ENCODE data around the gene FOXJ2. TPM values are rescaled to one million over a fixed set of nuclear protein-coding genes. Genes with fewer than 3 reads are reported as not detected.

The FOXJ2 gene
- total RNA-seq, 2 donors from 2014 or later: 15.4 to 27.8 TPM

GRCh38 chr12:8054816-8055215 is 22.3 kb downstream of the FOXJ2 start:
- H3K4me3 ChIP-seq: no peak overlapping the region
- peaks cover 2 to 4% of the 10 kb centered on the region in 2 donors for H3K36me3 ChIP-seq
- intact Hi-C loops (cut with DNase I): no loop called here
- no peaks in the 10 kb centered on the region for H3K4me1 ChIP-seq (replicated peaks)
- TF ChIP-seq POLR2AphosphoS5 (IDR thresholded peaks at IDR 0.05) (no peak), POLR2A (IDR thresholded peaks at IDR 0.05) (no peak)
- TF ChIP-seq, protein P1, sequence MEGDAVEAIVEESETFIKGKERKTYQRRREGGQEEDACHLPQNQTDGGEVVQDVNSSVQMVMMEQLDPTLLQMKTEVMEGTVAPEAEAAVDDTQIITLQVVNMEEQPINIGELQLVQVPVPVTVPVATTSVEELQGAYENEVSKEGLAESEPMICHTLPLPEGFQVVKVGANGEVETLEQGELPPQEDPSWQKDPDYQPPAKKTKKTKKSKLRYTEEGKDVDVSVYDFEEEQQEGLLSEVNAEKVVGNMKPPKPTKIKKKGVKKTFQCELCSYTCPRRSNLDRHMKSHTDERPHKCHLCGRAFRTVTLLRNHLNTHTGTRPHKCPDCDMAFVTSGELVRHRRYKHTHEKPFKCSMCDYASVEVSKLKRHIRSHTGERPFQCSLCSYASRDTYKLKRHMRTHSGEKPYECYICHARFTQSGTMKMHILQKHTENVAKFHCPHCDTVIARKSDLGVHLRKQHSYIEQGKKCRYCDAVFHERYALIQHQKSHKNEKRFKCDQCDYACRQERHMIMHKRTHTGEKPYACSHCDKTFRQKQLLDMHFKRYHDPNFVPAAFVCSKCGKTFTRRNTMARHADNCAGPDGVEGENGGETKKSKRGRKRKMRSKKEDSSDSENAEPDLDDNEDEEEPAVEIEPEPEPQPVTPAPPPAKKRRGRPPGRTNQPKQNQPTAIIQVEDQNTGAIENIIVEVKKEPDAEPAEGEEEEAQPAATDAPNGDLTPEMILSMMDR (IDR thresholded peaks at IDR 0.05): no peak
- H3K27ac ChIP-seq: no peak overlapping the region
- WGBS: 87% methylated on average over 2 of the region's 2 CpGs
- no peak for DNase-seq (ENCODE audit: low spot score)
- no peaks in the 10 kb centered on the region for H3K27me3 ChIP-seq (replicated peaks; ENCODE audit: insufficient read depth)
- no peaks in the 10 kb centered on the region for H3K9me3 ChIP-seq

- 61% methylated on average over 2 of the region's 2 CpGs for WGBS
Measured at GRCh38 chr12:8057306-8057705, 24.8 kb downstream of the FOXJ2 start.

GRCh38 chr12:8057839-8058238 is 25.3 kb downstream of the FOXJ2 start:
- intact Hi-C loops (cut with DNase I): no loop called here
- no peaks in the 10 kb centered on the region for H3K27me3 ChIP-seq (replicated peaks; ENCODE audit: insufficient read depth)
- TF ChIP-seq, protein P1 (IDR thresholded peaks at IDR 0.05): no peak
- TF ChIP-seq POLR2AphosphoS5 (IDR thresholded peaks at IDR 0.05) (no peak), POLR2A (IDR thresholded peaks at IDR 0.05) (no peak)
- peaks cover 0 to 4% of the 10 kb centered on the region in 2 donors for H3K36me3 ChIP-seq
- no peak overlapping the region for H3K27ac ChIP-seq
- 67% methylated on average over 4 of the region's 4 CpGs for WGBS
- no peaks in the 10 kb centered on the region for H3K9me3 ChIP-seq
- no peak overlapping the region for H3K4me3 ChIP-seq
- DNase-seq (ENCODE audit: low spot score): no peak
- H3K4me1 ChIP-seq (replicated peaks): no peaks in the 10 kb centered on the region

More at GRCh38 chr12:8057306-8057705, 24.8 kb downstream of the FOXJ2 start:
- H3K36me3 ChIP-seq: peaks cover 0 to 4% of the 10 kb centered on the region in 2 donors
- TF ChIP-seq, protein P1 (IDR thresholded peaks at IDR 0.05): no peak
- no peak for TF ChIP-seq POLR2A (IDR thresholded peaks at IDR 0.05)
- TF ChIP-seq POLR2AphosphoS5 (IDR thresholded peaks at IDR 0.05): no peak
- intact Hi-C loops (cut with DNase I): no loop called here
- H3K9me3 ChIP-seq: no peaks in the 10 kb centered on the region
- no peaks in the 10 kb centered on the region for H3K27me3 ChIP-seq (replicated peaks; ENCODE audit: insufficient read depth)
- no peak overlapping the region for H3K4me3 ChIP-seq
- no peaks in the 10 kb centered on the region for H3K4me1 ChIP-seq (replicated peaks)
- DNase-seq (ENCODE audit: low spot score): no peak
- no peak overlapping the region for H3K27ac ChIP-seq

GRCh38 chr12:8058506-8058905 is 26.0 kb downstream of the FOXJ2 start:
- no peaks in the 10 kb centered on the region for H3K27me3 ChIP-seq (replicated peaks; ENCODE audit: insufficient read depth)
- TF ChIP-seq, protein P1 (IDR thresholded peaks at IDR 0.05): no peak
- no peak for TF ChIP-seq POLR2A (IDR thresholded peaks at IDR 0.05)
- TF ChIP-seq POLR2AphosphoS5 (IDR thresholded peaks at IDR 0.05): no peak
- DNase-seq (ENCODE audit: low spot score): no peak
- no peak overlapping the region for H3K27ac ChIP-seq
- no peaks in the 10 kb centered on the region for H3K4me1 ChIP-seq (replicated peaks)
- H3K36me3 ChIP-seq: no peaks in the 10 kb centered on the region
- H3K9me3 ChIP-seq: no peaks in the 10 kb centered on the region
- WGBS: 67% methylated on average over 6 of the region's 6 CpGs
- no peak overlapping the region for H3K4me3 ChIP-seq
- intact Hi-C loops (cut with DNase I): no loop called here

DNA sequence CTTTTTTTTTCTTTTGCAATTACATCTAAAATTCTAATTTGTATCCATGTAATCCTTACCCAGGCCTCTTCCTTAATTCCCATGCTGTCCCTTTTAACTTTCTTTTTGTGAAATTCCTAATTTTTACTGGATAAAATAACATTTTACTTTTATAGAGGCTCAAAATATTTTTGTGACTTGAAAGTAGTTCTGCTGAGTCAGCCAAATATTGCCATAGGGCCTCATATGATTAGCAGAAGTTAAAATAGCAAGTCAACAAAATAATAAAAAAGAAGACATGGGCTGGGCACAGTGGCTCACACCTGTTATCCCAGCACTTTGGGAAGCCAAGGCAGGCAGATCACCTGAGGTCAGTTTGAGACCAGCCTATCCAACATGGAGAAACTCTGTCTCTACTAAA is 31.6 kb downstream of the FOXJ2 start:
- no peak for DNase-seq (ENCODE audit: low spot score)
- Histone ChIP-seq H3K4me1 (replicated peaks) (no peaks in the 10 kb centered on the region), H3K9me3 (no peaks in the 10 kb centered on the region), H3K4me3 (no peak overlapping the region), H3K27ac (no peak overlapping the region), H3K27me3 (replicated peaks; ENCODE audit: insufficient read depth) (no peaks in the 10 kb centered on the region), H3K36me3 (no peaks in the 10 kb centered on the region)
- intact Hi-C loops (cut with DNase I): no loop called here
- TF ChIP-seq POLR2AphosphoS5 (IDR thresholded peaks at IDR 0.05) (no peak), POLR2A (IDR thresholded peaks at IDR 0.05) (no peak)
- TF ChIP-seq, protein P1 (IDR thresholded peaks at IDR 0.05): no peak
